GM18867 (cell line): ENCODE results near the gene SMO.
"Not testable (repeated sequence)": the region's sequence is repeated elsewhere in the genome, so short reads cannot be mapped to it uniquely, and the experiment has no call there.

Experiments used
- ATAC-seq: cut with Tn5 transposase; IDR thresholded peaks from one replicate; pipeline ENCODE4 v1.9.1; 2021; ENCODE audit warnings: mild to moderate bottlenecking, moderate library complexity; ENCODE audit not compliant: unreplicated experiment

Gene SMO

DNA sequence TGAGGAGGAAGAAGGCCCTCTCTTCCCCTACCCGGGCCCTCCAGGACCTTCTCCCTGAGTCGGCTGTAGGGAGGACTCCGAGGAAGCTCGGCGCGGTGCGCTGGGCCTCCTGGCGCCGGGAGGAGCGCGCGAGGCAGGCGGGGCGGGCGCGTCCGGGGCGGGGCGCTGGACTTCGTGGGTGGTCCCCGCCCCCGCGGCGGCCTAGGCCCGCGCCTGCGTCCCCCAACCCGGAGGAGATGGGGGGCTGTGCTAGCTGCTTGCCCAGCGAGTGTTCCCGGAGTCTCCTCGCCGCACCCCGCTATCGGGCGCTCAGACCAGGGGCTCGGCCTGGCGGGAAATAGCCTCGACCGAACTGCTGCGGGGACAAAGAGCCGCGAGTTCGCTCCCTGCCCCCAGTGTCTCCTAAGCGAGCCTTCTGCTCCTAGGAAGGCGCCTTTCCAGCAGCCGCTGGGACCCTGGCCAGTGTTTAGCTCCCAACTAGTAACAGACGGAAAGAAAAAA is 19.2 kb upstream of the SMO start:
- ATAC-seq: peak; percentile 29

DNA sequence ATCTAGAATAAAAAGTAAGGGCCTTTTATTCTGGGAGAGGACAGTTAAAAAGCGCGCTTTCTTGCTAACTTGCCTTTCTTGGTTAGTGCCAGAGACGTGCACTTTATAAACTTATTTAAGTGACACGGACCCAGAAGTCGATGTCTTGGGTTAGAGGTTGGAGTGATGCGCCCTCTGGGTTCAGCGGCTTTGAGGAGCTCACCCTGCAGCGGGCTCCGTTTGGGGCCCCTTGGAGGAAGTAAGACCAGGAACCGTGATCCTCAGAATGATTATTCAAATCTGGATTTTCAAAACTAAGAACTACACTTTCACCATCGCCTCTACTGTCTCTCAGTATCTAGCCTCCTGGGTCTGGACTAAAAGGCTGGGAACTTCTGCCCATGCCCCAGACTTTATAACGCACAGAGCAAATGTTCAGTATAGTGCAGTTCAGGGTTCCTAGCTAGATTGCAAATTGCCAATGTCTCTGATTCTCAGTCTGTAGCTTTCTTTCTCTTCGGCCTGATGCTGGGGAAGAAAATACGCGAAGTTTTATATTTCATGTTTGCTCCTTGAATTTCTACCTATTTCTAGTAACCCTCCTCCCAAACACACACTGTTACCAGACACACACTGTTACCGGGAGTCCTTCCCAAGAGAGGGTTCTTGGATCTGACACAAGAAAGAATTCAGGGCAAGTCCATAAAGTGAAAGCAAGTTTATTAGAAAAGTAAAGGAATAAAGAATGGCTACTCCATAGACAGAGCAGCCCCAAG is 18.6 kb upstream of the SMO start:
- peak; percentile 50 for ATAC-seq

DNA sequence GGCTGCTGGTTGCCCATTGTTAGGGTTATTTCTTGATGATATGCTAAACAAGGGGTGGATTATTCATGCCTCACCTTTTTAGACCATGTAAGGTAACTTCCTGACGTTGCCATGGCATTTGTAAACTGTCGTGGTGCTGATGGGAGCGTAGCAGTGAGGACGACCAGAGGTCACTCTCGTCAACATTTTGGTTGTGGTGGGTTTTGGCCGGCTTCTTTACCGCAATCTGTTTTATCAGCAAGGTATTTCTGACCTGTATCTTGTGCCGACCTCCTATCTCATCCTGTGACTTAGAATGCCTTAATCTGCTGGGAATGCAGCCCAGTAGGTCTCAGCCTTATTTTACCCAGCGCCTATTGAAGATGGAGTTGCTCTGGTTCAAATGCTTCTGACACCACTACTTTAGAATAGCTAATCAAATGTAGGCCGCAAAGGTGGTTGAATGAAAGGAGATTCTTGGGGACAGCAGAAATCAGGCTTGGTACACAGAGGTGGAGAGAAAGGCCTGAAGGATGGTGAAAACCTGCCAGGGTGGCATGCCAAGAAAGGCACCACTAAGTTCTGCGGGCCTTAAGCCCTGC is 17.9 kb upstream of the SMO start:
- ATAC-seq: no peak

DNA sequence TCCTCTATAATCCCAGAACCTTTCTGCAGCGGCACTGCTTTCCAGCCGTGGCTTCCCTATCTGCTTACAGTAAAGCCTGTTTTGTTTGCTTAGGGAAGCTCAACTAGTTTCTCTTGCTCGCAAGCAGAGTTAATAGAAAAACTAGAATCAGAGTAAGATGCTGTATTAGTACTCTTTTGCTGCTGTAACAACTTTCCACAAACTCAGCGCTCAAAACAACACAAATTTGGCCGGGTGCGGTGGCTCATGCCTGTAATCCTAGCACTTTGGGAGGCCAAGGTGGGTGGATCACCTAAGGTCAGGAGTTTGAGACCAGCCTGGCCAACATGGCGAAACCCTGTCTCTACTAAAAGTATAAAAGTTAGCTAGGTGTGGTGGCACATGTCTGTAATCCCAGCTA is 14.6 kb upstream of the SMO start:
- not testable (repeated sequence) for ATAC-seq

DNA sequence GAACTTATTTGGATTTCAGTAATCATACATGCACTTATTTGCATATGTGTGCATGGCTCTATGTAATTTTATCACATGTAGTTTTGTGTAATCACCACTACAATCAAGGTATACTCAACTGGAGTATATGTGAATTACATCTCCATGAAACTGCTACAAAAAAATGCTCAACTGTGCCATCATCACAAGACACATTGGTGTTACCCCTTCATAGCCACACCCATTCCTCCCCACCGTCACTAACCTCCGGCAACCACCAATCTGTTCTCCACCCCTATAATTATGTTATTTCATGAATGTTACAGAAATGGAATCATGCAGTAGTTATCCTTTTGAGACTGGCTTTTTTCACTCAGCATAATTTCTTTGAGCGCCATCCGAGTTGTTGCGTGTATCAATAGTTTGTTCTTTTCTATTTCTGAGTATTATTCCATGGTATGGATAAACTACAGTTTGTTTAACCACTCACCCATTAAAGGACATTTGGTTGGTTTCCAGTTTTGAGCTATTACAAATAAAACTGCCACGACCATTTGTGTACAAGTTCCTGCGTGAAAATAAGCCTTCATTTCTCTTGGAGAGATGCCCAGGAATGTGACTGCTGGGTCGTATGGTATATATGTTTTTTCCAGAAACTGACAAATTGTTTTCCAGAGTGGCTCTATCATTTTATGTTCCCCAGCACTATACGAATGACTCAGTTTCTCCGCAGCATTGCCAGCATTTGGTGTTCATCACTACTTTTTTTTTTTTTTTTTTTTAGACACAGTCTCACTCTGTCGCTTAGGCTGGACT is 11.3 kb upstream of the SMO start:
- ATAC-seq: no peak

DNA sequence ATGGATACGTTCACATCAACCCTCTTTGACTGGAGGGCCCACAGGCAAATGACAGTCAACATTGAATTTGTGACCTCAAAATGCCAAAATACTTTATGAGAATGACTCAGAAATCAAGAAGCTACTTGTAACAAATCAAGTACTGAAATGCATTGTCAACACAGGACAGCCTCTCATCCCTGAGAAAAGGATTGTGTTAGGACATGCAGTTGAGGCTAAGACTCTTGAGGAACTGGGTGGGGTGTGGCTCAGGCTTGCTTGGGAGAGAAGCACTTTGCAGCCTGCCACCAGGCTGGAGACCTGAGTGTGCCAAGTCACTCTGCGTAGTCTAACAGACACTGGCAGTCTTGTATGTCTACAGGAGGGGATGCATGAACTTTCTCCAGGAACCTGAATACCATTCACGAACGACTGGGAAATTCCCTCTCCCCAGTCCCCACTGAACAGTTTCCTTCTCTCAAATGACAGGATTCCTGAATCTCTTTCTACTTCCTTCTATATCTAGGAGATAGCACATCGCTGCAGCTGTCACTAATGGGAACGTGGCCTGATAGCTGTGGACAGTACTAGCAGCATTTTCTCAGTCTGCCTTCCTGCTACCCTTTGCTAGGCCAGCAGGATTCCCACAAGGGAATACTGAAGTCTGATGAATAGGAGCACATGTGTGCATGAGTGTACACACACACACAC is 3.3 kb upstream of the SMO start:
- ATAC-seq: no peak

DNA sequence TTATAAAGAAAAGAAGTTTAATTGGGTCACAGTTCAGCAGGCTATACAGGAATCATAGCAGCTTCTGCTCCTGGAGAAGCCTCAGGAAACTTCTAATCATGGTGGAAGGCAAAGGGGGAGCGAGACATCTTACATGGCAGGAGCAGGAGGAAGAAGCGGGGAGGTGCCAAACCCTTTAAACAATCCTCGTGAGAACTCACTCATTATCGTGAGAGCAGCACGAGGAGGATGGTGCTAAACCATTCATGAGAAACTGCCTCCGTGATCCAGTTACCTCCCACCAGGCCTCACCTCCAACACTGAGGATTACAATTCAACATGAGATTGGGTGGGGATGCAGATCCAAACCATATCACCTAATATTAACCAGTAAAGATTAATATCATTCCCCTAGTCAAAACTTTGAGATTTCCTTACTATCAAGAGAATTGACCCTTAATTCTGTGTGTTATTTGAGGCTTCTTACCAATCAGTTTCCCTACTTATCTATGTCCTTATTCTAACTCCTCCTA is 1.6 kb upstream of the SMO start:
- no peak for ATAC-seq

DNA sequence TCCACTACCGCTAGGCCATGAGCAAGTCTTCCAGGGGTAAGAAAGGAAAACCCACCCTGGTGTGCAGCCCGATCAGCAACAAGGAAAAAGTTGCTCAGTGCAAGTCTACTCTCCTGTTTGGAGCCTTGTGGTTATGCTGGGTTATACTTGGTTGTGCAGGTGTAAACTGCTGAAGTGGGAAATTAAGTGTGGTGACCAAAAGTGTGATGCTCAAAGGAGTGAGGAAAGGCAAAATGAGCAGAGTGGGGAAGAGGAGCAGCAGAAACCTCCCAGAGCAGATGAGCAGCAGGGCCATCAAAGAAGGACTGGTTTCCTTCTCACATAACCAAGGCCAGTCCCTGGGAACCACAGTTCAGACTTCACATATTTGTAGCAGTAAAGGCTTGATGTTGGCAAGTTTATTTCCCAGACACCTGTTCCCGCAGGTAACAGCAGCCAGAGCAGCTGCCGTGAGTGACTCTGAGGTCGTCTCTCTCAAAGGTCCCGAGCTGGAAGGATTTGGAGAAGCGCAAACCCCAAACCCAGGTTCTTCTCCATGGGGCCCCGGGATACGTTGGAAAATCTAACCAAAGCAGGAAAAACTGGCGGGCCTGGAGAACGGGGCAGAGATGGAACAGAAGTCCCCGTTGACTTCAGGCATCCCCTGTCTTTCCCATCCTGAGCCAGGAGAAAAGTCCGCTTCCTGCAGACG is 607 bp upstream of the SMO start:
- ATAC-seq: no peak

DNA sequence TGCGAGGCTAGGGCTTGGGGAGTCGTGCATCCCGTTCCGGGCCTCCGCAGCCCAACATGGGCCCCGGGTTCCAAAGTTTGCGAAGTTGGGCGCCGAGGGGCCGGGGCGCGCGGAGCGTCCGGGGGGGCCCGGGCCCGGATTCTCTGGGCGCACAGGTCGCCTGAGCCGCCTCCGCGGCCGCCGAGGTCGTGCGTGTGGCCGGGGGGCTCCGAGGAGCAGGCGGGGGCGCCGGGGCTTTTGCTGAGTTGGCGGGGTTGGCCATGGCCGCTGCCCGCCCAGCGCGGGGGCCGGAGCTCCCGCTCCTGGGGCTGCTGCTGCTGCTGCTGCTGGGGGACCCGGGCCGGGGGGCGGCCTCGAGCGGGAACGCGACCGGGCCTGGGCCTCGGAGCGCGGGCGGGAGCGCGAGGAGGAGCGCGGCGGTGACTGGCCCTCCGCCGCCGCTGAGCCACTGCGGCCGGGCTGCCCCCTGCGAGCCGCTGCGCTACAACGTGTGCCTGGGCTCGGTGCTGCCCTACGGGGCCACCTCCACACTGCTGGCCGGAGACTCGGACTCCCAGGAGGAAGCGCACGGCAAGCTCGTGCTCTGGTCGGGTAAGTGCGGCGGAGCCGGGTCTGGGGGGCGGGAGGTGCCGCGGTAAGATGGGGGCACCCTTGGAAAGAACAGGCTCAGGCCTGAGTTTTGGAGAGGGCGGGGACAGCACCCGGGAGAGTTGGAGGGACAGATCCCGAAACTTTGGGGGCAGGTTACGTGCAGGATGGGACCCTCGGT is 643 bp downstream of the SMO start:
- no peak for ATAC-seq

DNA sequence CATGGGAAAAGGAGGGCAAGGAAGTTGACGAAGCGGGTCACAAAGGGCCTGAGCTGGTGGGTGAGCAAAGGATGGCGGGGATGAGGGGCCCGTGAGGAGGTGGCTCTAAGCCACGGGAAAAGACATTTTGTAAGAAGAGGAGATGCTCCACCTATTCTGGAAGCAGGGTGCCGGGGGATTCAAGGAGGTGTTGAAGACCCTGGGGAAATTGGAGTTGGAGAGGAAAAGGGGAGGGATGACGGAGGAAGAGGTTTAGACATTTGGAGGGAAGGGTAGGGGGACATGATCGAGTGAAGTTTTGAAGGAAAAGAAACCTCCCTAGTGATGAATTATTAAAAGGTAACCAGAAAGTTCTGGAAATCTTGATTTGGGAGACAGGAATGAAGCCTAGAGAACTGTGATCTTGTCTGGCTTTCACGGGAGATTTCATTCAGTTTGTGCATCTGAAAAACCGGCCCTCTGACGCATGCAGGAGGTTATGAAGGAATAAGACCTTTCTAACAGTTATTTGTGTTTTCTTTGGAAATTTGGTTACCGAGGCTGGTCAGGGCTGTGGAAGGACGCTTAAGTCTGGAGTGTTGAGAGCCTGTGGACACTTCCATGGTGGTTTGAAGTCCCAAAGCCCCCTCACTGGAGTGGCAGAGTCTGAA is 1.4 kb downstream of the SMO start:
- no peak for ATAC-seq

DNA sequence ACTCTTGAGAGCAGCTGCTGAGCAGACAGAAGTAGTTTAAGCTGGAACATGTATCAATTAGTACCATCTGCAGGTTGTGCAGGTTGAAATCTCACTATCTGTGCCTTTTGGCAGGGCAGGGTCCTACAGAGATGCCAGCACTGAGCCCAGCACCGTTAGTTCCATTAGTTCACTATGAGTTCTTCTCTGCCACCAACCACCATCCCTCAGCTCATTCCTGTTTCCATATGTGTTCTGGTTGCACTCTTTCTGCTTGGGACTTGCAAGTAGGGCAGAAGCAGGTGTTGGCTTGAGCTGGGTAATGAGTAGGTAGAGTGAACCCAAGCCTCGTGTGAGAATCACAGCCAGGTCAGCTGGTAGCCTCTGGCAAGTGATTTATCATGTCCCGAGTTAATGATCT is 2.8 kb downstream of the SMO start:
- no peak for ATAC-seq

DNA sequence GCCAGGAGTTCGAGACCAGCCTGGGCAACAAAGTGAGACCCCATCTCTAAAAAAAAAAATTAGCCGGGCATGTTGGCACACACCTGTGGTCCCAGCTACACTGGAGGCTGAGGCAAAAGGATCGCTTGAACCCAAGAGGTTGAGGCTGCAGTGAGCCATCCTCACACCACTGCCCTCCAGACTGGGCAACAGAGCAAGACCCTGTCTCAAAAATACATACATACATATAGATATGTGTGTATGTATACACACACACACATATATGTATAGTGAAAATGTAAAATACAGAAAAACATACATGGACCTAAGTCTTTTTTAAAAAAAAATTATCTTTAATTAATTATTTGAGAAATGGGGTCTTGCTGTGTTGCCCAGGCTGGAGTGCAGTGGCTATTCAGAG is 5.5 kb downstream of the SMO start:
- ATAC-seq: no peak

DNA sequence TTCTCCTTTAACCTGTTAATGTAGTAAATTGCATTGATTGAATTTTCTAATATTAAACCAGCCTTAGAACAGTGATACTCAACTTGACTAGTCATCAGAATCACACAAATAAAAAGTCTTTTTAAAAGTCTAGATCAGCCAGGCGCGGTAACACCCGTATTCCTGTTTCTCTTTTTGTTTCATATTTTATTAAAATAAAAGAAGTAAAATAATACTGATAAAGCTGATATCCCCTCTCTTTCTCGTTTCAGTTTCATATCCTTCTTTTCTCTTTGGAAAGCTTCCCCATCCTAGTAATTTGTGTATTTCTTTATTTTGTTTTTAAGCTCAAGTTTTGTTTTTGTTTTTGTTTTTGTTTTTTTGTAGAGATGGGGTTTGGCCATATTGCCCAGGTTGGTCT is 9.3 kb downstream of the SMO start:
- no peak for ATAC-seq

DNA sequence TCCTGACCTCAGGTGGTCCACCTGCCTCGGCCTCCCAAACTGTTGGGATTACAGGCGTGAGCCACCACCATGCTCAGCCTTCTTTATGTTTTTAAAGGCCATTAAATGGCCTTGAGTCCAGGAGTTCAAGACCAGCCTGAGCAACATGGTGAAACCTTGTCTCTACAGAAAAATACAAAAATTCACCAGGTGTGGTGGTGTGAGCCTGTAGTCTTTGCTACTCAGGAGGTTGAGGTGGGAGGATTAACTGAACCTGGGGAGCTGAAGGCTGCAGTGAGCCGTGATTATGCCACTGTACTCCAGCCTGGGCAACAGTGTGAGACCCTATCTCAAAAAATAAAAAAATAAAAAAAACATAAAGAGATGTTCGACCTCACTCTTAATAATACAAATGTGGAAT is 11.0 kb downstream of the SMO start:
- ATAC-seq: no peak

DNA sequence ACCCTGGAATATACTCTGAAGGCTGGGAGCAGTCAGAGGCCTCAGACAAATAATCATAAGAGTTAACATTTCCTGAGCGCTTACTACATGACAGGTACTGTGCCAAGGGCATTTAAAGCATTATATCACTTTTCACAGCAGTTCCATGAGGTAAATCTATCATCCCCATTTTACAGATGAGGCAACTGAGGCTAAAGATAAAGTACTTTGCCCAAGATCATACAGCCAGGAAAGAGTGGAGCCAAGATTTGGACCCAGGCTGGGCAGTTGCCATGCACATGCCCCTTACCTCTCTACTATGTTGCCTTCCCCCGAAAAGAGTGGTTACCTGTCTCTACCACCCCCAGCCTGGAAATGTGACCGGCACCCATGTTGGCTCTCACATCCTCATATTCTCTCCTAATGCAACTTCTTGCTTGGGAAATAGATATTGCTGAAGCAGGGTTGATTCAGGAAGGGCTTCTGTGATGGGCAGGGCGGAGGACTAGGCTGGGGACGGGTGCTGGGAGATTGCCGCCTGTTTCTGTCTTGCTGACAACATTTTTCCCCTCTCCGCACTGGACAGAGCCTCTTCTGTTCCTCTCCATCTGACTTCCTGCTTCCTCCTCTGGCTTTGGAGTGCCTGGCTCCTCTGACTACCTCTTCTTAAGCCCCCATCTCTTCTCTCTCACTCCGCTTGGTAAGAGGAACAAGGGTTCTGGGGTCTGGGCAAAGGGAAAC is 13.8 kb downstream of the SMO start:
- ATAC-seq: no peak

DNA sequence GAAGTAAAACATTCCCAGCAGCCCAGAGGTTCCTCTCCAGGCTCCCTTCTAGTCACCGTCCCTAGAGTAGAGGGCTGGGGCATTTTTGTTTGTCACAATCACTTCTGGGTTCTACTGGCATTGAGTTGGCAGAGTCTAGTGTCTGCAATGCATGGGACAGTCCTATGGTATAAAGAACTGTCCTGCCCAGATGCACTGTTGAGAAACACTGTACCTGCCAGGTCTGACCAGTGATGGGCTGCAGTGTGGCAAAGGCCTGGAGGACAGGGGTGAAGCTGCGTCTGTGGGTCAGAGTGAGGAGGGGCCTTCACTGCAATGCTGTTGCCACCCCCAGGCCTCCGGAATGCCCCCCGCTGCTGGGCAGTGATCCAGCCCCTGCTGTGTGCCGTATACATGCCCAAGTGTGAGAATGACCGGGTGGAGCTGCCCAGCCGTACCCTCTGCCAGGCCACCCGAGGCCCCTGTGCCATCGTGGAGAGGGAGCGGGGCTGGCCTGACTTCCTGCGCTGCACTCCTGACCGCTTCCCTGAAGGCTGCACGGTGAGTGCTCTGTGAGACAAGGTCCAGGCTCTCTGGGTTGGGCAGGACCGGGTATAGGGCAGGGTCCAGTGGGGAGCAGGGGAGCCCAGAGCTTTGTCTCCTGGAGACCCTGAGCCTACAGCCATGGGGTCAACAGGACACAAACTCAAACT is 14.8 kb downstream of the SMO start:
- no peak for ATAC-seq

DNA sequence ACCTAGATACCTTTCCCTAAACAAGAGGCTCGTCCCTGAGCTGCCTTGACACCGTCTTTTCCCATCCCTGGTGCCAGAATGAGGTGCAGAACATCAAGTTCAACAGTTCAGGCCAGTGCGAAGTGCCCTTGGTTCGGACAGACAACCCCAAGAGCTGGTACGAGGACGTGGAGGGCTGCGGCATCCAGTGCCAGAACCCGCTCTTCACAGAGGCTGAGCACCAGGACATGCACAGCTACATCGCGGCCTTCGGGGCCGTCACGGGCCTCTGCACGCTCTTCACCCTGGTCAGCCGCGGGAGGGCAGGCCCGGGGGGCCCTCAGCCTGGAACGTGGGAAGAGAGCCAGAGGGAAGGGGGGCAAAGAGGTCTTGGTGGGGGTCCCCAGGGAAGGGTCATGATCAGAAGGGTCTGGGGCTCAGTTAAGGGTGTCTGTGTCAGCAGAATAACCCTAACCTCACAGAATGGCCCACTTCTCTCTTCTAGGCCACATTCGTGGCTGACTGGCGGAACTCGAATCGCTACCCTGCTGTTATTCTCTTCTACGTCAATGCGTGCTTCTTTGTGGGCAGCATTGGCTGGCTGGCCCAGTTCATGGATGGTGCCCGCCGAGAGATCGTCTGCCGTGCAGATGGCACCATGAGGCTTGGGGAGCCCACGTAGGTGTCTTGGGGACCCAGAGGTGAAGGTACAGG is 16.8 kb downstream of the SMO start:
- no peak for ATAC-seq
